Activated CD4-positive, CD25-positive, alpha-beta regulatory T cell treated with anti-CD3 and anti-CD28 coated beads, Interleukin-2, amount 50 U/mL, for 24 hours (primary cell): ENCODE measurements around the gene NANOS2.
A peak's percentile ranks its signal among the peaks of the same experiment; 100 is the strongest.

Experiments used
- ATAC-seq, 2 donors: fragments of 150-1000 bp; cut with Tn5 transposase; one replicate each; pipeline ENCODE4 v1.10.0; 2021; ENCODE audit warnings: mild to moderate bottlenecking in 1 of 2, moderate library complexity in 1 of 2

The NANOS2 gene

DNA sequence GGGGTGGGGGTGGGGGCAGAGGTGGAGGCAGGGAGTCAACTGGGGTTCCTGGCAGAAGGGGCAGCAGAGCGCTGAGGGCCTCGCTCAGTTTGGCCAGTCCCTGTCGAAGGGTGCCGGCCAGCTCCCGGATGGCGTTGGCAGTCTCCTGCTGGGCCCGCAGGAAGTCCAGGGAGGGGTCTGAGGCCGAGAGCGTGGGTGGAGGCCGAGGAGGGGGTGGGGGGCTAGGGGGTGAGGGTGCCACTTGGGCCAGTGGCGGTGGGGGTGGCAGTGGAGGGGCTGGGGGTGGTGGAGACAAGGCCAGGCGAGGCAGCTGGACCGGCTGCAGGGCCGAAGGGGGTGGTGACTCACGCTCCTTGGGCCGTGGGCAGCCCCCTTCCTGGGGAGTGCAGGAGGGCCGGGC, 23.7 kb downstream of the NANOS2 start:
- ATAC-seq: no peak

DNA sequence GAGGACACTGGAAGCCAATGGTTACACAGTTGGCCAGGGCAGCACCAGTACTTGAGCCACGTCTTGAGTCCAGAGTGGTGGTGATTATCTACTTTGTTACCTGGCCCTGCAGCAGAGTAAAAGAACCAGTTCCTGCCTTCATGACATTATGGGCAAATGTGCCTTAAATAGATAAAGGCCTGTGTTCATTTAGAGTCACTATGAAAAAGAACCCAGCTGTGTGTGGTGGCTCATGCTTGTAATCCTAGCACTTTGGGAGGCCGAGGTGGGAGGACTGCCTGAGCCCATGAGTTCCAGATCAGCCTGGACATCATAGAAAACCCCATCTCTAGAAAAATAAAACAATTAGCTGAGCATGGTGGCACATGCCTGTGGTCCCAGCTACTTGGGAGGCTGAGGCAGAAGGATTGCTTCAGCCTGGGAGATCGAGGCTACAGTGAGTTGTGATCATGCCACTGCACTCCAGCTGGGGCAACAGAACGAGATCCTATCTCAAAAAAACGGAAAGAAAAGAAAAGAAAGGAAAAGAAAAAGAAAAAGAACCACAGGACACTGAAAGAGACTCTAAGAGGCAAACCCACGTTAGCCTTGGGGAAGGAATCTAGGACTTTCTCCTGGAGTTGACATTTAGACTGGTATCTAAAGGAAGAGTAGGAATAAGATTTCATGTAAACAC, 25.2 kb downstream of the NANOS2 start:
- no peak for ATAC-seq

DNA sequence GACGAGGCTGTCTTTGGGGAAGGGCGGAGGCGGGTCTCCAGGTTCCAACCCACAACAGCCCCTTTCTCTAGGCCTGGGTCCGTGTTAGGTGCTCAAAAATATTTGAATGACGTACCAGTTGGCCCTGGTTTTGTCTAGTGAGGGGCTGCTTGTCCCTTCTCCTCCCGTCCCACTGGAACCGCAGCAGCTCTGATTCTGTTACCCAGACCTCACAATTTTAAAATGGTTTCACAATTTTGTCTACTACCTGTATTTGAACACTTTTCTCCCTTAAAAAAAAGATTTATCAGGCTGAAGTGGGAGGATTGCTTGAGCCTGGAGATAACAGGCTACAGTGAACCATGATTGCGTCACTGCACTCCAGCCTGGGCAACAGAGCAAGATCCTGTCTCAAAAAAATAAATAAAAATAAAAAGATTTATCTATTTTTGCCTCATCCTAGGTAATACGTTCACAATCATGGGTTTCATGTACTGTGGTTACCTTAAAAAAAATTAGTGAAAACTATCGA, 27.3 kb downstream of the NANOS2 start:
- ATAC-seq: no peak

DNA sequence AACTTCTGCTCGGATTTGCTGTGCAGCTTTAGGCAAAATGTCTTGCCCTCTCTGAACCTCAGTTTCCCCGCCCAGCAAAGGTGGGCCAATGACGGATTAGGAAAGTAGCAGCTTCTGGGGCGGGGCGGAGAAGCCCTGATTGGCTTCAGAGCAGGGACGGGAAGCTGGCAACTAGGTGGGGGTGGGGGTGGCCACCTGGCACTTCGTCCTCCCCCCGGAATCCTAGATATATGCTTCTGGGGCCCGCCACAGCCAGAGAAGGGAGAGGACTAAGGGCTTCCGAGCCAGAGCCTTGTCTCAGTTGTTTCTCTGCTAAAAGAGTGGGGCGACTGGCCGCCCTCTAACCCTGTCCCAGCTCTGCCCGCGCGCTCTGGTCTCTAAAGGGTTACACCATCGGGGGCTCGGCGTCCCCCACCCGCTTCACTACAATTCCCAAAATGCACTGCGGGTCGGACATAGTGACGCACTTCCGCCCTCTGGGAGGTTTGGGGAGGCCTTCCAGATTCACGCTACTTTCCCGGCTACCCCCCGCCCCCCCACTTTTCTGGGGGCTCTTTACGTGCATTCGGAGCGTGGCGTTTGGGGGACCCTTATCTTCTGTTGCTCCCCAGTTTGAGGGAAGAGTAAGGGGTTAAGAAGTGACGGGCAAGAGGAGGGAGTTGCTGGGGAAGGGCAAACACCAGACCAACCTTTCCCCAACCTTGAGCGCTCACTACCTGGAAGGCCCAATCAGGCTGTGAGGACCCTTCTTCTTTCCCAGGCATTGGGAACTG, 28.0 kb downstream of the NANOS2 start:
- ATAC-seq: peak; percentile 77

DNA sequence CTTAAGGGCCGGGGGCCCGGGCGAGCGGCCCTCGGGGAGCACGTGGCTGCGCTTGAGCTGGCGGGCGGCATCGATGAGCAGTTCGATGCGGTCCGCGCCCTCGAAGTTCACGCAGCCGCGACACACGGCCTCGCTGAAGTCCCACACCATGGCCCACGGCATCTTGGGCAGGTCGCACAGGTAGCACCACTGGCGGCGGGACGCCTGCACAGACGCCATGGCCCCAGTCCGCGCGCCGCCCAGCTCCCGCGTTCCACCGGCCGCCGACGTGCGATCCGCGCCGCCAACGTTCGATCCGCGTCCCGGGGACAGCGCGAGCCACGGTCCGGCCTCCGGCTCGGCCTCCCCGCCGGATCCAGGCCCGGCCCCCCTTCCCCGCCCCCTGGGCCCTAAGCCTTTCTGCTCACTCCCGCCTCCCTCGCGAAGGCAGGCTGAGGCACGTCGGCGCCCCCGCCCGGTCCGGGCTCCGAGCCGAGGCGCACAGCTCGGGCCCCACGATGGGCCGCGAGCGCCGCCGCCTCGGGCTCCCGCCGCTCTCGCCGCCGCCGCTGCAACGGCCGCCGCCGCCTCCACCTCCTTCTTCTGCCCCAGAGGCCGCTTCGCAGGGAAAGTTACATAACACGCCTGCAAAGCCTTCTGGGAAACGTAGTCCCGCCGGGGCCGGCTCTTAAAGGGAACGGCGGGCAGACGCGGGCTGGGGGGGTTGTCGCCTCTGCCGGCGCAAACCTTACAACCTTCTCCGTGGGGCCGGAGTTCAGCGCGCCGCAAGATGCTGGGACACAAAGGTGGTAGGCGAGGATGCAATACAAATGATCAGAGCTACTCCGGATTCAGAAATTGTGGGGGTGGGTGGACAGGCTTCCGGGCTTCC, 28.8 kb downstream of the NANOS2 start, which contains the start of gene IRF2BP1:
Gene IRF2BP1 (minus strand): TSS at position 586 of the 871 bp plus-strand sequence. CDS start 367 bp downstream, at position 219.
- ATAC-seq: peak; percentile 77 to 79

DNA sequence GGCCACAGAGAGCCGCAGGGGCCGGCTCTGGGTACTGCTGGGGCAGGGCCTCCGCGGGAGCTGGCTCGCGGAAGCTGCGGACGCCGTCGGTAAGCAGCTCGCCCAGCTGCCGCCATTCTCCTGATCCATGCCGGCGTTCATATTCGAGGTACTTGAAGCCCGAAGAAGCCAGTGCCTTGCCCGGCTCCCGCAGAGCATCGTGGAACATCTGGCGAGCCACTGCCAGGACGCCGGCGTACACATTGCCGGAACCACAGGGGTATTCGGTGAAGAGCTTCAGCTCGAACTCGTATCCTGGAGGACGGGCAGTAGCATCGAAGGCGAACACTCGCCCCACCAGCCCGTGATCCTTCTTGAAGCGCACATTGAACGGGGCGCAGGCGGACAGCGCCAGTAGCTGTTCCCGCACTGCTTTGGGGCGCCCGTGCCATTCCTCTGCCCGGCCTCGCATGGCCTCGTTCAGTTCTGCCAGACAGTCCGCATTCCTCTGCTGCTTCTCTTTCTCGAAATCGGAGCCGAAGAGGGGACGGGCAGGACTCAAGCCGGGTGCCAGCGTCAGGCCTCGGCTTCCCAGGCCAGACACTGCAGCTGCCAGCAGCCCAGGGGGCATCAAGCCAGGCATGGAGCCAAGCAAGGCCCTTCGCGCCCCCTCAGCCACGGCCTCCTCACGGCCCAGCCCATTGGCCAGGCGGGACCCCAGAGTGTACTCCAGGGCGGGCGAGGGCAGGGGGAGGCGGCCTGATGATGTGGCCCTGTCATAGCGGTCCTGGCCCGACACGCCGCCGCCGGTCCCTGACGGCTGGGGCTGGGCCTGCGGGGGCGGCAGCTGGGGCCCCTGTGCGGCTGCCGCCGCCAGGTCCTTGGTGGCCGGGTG, 29.7 kb downstream of the NANOS2 start:
- no peak for ATAC-seq

DNA sequence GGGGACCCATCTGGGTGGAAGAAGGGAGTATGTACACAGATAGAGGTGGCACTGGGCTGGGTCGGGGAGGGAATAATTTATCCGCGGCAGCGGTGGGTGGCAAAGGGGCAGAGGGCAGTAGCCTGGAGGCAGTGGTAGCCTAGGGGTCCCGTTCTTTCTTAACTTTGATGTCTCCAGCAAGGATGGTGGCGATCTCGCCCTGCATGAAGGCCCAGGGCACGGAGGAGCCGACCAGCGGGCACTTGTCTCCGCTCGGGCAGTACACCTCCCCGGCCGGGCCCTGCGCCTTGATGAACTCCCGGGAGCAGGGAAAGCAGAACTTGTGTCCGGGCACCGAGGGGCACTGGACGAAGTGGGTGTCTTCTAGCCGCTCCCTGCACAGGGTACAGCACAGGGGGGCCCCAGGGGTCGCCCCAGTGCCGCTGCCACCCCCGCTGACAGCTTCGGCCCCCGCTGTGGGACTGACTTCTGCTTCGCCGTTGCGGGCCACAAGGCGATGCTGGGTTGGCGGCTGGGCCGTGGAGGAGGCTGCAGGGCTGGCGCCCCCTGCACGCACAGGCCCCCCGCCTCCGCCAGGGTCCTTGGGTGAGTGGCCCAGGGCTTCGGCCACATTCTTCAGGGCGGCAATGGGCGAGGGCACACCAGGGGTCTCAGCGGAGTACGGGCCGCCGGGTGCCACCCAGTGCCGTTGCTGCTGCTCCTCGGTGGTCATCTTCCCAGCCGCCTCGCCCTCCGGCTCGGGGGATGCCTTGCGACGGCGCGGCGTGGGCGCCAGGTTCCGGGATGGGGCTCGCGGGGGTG, 30.5 kb downstream of the NANOS2 start:
- no peak for ATAC-seq

DNA sequence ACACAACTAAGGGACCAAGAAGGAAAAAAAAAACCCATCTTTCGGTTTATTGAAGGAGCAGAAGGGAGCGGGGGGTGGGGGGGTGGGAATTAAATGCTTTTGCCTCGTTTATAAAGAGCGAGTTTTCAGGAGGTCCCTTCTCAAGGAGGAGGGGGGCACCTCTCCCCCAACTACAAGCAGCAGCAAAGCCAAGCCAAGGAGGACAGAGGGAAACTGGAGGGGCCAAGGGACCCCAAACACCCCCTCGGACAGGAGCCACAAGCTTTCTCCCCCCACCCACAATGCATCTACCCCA, 31.0 kb downstream of the NANOS2 start:
- no peak for ATAC-seq

DNA sequence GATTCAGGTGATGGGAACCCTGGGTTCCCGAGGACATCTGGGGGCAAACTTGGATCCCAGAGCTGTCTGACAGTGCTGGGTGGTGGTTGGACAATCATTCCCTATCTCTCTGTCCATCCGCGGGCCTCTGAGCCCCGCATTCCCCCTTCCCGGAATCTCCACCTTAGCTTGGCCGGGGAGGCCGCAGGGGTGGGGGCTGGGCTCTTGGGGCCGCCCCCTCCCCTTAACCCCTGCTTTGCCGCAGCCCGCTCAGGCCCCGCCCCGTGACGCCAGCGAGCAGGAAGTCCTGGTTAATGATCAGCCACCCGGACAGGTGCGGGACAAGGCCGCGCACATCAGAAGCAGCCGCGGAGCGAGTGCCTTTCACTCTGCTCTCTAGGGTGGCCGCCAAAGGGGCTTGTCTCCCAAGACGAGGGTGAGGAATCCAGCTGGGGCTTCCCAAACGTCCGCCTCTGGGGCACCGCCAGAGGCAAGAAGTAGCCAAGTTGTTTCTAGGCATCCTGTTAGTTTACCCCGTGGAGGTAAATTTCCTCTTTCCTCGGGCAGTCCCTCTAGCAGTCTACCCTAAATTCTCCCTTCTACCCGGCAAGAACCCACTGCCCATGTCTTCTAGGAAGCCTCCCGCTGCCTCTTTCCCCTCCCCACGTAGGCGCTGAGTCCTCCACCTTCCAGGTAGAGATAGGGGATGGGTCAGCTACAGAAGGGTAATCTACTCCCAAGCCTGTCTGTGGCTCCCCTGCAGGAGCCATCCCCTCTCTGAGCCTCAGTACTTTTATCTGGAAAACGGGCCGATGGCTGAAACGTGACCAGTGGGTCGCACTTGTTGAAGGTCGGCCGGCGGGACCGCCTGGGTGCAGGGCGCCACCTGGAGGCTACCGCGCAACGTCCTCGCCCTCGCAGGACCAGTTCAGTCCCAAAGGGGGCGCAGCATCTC, 31.7 kb downstream of the NANOS2 start:
- ATAC-seq: peak; percentile 16 to 17

DNA sequence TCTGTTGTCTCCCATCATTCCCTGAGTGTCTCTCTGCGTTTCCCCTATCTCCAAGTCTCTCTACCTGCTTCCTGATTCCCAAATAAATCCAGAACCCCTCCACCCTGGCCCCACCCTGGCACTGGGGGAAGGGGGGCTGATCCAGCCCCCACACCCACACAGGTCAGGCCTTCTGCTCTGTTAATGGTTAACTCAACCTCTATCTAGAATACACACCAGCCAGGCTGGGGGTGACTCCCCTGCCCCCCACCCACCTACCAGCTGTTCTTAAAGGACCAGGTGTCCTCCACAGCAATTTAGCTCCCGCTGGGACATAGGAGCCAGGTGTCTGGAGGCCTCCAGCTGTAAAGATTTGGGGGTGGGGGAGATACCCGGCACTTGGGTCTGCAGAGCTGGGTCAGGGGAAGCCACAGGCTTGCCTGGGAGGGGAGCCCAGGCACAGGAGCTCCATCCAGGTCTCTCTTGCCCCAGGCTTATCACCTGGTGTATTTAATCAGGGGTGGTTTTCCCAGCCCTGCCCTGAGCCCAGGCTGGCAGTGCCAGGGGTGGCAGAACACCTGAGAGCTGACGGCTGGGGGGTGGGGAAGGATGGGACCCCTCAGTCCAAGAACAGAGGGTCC, 32.6 kb downstream of the NANOS2 start:
- no peak for ATAC-seq

DNA sequence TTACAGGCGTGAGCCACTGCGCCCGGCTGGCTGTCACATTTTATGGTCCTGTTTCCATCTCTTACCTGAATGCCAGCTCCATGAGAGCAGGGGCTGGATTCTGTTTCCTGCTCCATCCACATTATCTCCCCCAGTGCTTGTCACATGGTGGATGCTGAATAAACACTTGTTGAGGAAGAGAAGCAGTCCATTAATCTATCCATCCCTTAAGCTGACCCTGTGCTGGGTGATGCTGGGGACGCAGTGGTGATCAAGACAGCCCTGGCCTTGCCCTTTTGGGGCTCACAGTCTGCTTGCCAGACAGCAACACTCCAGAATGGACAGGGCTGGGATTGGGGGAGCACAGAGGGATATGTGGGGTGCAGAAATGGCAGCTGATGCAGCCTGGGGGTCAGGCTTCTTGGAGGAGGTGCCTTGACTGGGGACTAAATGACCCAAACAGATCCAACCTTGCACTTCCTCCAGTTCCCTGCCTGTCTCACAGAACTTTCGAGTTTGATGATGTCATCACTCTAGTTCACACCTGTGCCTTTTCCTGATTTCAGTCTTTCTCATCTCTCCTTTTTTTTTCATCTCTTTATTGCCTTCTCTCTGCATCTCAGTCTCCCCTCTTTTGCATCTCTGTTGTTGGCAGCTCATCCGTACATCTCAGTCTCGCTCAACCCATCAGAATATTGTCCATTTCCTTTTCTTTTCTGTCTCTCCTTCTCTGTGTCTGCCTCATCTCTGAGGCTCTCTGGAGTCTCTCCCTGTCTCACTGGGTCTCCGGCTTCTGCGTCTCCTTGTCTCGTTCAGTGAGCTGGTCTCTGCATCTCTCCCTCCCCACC, 33.3 kb downstream of the NANOS2 start:
- no peak for ATAC-seq

DNA sequence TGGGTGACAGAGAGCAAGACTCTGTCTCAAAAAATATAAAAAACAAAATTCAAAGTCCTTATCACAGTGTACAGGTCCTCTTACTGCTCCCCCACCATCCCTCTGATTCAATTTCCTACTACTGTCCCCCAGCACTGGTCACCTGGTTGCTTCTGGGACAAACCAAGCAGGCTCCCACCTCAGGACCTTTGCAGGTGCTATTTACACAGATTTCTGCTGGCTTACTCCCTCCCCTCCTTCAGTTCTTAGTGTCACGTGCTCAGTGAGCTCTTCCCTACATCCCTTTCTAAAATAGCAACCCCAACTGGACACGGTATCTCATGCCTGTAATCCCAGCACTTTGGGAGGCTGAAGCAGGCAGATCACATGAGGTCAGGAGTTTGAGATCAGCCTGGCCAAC, 34.6 kb downstream of the NANOS2 start:
- no peak for ATAC-seq

DNA sequence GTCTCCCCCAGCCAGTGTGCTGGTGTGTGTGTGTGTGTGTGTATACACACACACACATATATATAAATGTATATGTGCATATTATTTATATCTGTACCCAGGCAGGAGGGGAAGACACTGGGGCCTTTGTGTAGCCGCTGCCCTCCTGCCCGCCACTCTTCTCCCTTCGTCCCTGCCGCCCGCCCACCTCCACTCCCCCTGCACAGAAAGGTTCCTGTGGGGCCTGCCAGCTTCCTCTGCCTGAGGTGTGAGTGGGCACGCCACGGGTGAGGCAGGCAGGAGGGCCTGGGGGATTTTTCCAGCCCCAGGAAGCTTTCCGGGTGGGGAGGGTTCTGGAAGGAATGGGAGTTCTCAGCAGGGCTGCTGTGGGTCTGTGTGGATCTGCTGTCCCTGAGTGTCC, 35.5 kb downstream of the NANOS2 start:
- no peak for ATAC-seq

DNA sequence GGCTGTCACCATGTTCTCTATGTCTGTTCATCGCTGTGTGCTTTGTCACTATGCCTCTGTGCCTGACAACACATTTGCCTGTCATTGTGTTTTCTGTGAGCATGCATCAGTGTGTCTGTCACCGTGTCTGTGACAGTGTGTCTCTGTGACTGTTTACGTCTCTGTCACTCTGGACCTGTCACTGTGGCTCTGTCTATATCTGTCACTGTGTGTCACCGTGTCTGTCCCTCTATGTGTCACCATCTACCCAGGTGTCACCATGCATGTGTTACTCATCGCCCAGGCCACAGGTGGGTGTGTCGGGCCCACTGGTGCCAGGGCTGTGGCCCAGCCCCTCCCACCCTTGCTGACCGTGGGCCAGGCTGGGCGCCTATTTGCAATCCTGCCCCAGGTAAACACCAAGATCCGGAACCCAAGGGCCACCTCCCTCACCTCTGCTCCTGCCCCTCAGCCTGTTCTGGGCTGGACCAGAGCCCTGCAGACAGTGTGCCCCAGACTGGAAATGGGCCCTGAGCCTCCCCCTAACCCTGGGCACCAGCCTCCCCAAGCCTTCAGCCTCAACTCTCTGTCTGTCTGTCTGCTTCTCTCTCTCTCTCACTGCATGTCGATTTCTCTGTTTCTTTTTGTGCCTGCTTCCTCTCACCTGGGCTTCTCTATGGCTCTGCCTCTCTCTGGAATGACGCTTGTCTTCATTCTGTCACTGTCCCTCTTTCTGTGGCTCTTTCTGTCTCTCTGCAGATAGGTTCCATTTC, 36.4 kb downstream of the NANOS2 start:
- ATAC-seq: peak; percentile 85 to 87

DNA sequence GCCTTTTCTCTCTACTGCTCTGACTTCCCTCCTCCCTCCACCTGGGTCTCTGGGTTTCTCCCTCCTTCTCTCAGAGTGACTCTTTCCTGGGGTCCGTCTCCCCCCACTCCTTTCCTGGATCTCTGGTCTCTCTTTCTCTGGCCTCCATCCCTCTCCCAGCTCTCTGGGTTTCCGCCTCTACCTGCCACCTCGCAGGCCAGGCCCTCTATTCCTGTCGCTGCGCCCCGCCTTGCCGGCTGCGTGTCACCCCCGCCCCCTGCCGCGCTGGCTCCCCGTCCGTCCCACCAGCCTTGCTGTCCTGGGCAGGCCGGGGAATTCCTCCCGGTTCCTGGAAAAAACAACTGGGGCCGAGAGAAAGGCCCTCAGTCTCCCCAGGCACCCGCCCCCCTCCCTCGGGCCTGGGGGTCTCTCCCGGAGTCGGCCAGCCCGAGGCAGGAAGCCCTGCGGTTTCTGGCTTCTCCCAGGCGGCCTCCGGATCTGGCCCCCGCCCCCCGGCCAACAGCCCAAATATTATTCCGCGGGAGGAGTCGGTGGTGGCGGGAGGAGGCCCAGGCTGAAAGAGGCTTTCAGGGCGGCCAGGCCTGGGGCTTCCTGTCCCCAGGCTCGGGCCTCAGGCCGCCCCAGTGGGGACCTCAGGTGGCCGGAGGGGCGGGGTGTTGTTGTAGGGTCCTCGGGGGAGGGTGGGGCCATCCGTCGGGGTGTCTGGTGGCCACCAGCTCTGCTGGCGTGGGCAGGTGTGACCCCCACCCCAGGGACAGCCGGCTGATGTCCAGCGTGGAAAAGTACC, 38.0 kb downstream of the NANOS2 start:
- peak in 1 of 2 donors; percentile 3 for ATAC-seq

DNA sequence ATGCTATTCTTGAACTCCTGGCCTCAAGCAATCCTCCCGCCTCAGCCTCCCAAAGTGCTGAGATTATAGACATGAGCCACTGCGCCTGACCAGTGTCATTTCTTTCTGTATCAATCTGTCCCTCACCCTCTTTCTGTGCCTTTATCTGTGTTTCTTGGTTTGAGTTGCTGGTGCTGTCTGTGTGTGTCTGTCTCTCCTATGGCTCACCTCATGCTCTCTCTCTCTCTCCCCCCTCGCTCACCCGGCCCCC, 38.5 kb downstream of the NANOS2 start:
- peak; percentile 58 to 72 for ATAC-seq

DNA sequence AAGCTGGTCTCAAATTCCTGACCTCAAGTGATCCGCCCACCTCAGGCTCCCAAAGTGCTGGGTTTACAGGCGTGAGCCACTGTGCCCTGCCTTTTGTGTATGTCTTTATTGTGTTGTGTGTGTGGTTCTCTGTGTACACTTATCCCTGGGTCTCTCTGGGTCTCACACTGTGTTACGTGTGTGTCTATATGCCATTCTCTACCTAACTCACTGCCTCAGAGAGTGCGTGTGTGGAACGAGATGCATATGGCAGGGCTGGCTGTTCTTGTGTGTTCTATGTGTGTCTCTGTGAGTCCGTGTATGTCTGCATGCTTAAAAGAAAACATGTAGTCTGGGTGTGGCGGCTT, 40.0 kb downstream of the NANOS2 start:
- no peak for ATAC-seq
